ENCODE measurements around the gene SPINT2. TPM values are rescaled to one million over a fixed set of nuclear protein-coding genes. Genes with fewer than 3 reads are reported as not detected.

SPINT2 gene
- total and polyA plus RNA-seq, 2 of the 13 experiments (the other 11 are each of a cell fraction or from before 2014, with no cell fraction given): 0.31 to 0.77 TPM

DNA sequence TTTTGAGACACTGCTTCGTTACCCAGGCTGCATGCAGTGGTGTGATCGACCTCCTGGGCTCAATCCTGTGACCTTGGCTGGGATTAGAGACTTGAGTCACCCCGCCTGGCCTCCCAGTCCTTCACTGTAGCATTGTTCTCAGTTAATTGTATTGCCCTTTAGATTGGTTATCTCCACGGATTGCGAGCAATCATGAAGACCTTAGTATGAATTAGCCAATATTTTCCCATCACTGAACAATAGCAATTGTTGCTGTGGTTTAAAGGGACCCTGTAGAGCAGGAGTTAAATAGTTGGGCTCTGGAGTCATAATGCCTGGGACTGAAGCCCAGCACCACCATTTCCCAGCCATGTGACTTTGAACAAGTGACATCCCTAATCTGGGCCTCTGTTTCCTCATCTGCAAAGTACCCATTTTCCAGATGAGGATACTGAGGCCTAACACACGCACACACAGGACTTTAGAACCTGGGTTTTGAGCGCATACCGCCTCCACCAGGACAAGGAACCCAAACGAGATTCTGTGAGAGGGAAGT is 16.6 kb upstream of the SPINT2 start (continued):
- TF ChIP-seq, protein P1, sequence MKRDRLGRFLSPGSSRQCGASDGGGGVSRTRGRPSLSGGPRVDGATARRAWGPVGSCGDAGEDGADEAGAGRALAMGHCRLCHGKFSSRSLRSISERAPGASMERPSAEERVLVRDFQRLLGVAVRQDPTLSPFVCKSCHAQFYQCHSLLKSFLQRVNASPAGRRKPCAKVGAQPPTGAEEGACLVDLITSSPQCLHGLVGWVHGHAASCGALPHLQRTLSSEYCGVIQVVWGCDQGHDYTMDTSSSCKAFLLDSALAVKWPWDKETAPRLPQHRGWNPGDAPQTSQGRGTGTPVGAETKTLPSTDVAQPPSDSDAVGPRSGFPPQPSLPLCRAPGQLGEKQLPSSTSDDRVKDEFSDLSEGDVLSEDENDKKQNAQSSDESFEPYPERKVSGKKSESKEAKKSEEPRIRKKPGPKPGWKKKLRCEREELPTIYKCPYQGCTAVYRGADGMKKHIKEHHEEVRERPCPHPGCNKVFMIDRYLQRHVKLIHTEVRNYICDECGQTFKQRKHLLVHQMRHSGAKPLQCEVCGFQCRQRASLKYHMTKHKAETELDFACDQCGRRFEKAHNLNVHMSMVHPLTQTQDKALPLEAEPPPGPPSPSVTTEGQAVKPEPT (CRISPR knock-in tag; IDR thresholded peaks at IDR 0.05; ENCODE audit: low read depth): no peak
- TF ChIP-seq ZNF619 (CRISPR knock-in tag; IDR thresholded peaks at IDR 0.05) (no peak), NKX3-1 (CRISPR knock-in tag; IDR thresholded peaks at IDR 0.05) (no peak), ETV5 (CRISPR knock-in tag; IDR thresholded peaks at IDR 0.05; ENCODE audit: borderline replicate concordance) (no peak), SOX6 (IDR thresholded peaks at IDR 0.05) (peak; percentile 93; the same call in 1 of the 2 replicates), SOX6 (CRISPR knock-in tag; IDR thresholded peaks at IDR 0.05) (peak; percentile 94), NR2F2 (IDR thresholded peaks at IDR 0.05; ENCODE audit: borderline replicate concordance, low read depth) (peak; percentile 54; the same call in 1 of the 2 replicates), GTF2F1 (IDR thresholded peaks at IDR 0.05; ENCODE audit: low read length) (no peak), ZNF629 (CRISPR knock-in tag; conservative IDR thresholded peaks at IDR 0.05) (peak; percentile 98), SPEN (CRISPR knock-in tag; IDR thresholded peaks at IDR 0.05; ENCODE audit: low read depth) (no peak), ZFP41 (CRISPR knock-in tag; IDR thresholded peaks at IDR 0.05; ENCODE audit: borderline replicate concordance) (no peak), HNF4G (IDR thresholded peaks at IDR 0.05; ENCODE audit: borderline replicate concordance, low read depth, low read length) (no peak), HNF4G (CRISPR knock-in tag; IDR thresholded peaks at IDR 0.05; ENCODE audit: borderline replicate concordance, low read depth) (no peak), MAF1 (CRISPR knock-in tag; IDR thresholded peaks at IDR 0.05; ENCODE audit: borderline replicate concordance) (no peak), PAWR (CRISPR knock-in tag; IDR thresholded peaks at IDR 0.05; ENCODE audit: borderline replicate concordance) (no peak), KDM1A (CRISPR knock-in tag; IDR thresholded peaks at IDR 0.05) (peak; percentile 95), SOX13 (IDR thresholded peaks at IDR 0.05) (peak; percentile 92), SOX13 (CRISPR knock-in tag; conservative IDR thresholded peaks at IDR 0.05 in 1 of 2, IDR thresholded peaks at IDR 0.05 in 1 of 2) (peak in 1 of 2 experiments; percentile 98; a peak in 2 of 4 replicates), KLF6 (CRISPR knock-in tag; IDR thresholded peaks at IDR 0.05) (no peak), RXRB (CRISPR knock-in tag; IDR thresholded peaks at IDR 0.05; ENCODE audit: borderline replicate concordance) (peak; percentile 31; the same call in 1 of the 2 replicates)
- TF ChIP-seq, protein P2, sequence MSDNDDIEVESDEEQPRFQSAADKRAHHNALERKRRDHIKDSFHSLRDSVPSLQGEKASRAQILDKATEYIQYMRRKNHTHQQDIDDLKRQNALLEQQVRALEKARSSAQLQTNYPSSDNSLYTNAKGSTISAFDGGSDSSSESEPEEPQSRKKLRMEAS (IDR thresholded peaks at IDR 0.05): 0 out of 2 replicates have a peak, but pooled peaks have one; percentile 13
- TF ChIP-seq, protein P3, sequence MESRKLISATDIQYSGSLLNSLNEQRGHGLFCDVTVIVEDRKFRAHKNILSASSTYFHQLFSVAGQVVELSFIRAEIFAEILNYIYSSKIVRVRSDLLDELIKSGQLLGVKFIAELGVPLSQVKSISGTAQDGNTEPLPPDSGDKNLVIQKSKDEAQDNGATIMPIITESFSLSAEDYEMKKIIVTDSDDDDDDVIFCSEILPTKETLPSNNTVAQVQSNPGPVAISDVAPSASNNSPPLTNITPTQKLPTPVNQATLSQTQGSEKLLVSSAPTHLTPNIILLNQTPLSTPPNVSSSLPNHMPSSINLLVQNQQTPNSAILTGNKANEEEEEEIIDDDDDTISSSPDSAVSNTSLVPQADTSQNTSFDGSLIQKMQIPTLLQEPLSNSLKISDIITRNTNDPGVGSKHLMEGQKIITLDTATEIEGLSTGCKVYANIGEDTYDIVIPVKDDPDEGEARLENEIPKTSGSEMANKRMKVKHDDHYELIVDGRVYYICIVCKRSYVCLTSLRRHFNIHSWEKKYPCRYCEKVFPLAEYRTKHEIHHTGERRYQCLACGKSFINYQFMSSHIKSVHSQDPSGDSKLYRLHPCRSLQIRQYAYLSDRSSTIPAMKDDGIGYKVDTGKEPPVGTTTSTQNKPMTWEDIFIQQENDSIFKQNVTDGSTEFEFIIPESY (CRISPR knock-in tag; IDR thresholded peaks at IDR 0.05): peak; percentile 66; the same call in 1 of the 2 replicates
- TF ChIP-seq, protein P4, sequence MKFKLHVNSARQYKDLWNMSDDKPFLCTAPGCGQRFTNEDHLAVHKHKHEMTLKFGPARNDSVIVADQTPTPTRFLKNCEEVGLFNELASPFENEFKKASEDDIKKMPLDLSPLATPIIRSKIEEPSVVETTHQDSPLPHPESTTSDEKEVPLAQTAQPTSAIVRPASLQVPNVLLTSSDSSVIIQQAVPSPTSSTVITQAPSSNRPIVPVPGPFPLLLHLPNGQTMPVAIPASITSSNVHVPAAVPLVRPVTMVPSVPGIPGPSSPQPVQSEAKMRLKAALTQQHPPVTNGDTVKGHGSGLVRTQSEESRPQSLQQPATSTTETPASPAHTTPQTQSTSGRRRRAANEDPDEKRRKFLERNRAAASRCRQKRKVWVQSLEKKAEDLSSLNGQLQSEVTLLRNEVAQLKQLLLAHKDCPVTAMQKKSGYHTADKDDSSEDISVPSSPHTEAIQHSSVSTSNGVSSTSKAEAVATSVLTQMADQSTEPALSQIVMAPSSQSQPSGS (CRISPR knock-in tag; IDR thresholded peaks at IDR 0.05): no peak
- TF ChIP-seq, protein P5, sequence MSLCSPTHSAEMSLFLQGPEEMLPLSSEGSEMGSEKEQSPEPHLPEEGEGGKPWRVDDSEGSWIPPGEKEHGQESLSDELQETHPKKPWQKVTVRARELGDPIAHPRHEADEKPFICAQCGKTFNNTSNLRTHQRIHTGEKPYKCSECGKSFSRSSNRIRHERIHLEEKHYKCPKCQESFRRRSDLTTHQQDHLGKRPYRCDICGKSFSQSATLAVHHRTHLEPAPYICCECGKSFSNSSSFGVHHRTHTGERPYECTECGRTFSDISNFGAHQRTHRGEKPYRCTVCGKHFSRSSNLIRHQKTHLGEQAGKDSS (CRISPR knock-in tag; IDR thresholded peaks at IDR 0.05; ENCODE audit: borderline replicate concordance, low read depth): no peak
